Inflammatory macrophage treated with lipopolysaccharide for 4 hours (primary cell): Measurements from ENCODE around the gene SHROOM3.
A peak's percentile ranks its signal among the peaks of the same experiment; 100 is the strongest.
"Not testable (repeated sequence)": the region's sequence is repeated elsewhere in the genome, so short reads cannot be mapped to it uniquely, and the experiment has no call there.

Experiments
- DNase-seq: peaks from one replicate; pipeline ENCODE4 v3.0.0-alpha.2; 2020

Gene SHROOM3

DNA sequence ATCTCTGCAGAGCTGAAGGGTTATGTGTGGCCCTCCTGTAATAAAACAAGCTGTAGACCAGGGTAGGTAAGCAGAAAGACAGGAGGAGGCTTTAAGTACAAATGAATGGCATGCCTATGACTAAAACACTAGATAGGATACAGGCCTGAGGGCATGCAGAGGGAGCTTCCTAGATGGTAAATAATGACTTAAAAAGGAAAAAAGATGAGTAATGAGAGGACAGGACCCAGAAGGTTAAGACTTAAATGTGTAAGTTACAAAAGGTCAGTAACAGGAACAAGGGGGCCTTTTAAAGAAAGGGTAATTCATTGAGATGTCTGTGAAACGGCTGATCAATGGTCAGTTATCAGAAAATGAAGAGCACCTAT, 268.1 kb downstream of the SHROOM3 start:
- no peak for DNase-seq

DNA sequence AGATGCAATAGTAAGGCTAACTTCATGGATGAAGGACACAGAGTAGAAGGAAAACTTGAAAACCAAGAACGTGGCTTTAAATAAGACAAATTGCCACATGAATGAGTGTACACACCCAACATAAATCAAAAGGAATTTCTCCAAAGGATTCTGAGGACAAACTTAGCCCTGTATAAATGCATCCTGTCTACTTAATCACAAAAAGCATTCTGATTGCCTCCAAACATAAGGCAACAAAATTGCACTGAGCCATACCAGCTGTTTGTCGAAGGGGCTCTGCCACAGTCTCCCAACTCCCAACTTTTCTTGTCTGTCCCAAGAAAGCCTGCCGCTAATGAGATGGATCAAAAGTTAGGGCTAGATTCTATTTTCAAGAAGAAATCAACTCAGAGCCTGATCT, 268.6 kb downstream of the SHROOM3 start:
- DNase-seq = no peak

DNA sequence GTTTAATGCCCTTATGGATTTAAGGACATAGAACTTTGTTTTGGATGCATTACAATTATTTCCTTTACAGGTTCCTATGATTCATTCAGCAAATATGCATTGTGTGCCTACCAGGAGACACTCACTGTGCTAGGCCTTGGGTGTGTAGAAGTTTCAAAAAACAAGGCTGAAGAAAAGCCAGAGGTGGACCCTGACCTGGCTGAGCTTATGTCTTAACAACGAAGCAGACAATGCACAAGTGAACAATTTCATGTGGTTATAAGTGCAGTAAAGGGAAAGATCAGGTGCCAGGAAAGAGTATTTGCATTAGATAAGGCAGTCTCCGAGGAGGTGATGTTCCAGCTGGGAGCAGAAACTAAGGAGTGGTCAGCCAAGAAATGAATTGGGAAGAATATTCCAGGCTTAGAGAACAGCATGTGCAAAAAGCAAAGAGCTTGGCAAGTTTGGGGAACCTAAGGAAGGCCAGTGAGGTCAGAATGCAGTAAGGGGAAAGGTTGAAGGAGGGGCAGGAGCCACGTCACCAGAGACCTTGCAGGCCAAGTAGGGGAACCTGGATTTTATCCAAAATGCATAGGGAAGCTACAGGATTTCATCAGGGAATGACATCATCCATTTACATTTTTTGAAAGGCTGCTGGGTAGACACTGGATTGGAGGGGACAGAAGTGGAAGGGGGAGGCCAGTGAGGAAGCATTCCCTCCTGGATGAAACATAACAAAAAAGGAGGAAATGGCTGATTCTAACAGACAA, 269.3 kb downstream of the SHROOM3 start:
- DNase-seq = peak; percentile 86

DNA sequence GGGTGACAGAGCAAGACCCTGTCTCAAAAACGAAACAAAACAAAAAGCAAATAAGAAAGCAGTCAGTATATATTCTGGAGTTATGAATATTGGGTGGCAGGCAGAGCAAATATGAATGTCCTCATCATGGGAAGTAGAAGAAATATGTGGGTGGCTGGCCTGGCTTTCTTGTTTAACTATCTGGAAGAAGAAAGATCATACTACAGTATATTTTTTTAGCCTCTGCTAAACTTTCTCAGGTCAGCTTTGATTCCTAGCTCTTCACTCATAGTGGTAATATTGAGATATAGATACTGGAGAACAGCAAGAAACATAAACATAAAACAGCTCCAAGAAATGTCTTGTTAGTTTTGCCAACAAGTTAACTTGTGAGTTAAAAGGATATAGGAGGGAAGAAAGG, 270.4 kb downstream of the SHROOM3 start:
- peak; percentile 38 for DNase-seq

DNA sequence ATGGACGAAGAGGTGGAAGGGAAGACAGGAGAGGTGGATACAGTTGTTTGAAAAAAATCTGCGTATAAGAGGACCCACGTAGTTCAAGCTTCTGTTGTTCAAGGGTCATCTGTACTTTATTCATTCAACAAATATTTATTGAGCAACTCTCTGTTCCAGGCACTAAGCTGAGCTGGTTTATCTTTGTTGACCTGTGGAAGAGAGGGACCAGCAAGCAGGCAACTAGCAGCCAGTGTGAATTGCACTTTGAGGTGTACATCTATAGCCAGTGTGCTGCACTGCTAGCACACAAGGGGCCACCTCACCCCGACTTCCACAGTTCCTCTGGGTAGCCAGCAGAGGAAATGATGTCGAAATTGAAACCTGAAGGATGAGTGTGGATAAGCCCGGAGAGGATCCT, 271.6 kb downstream of the SHROOM3 start:
- no peak for DNase-seq

DNA sequence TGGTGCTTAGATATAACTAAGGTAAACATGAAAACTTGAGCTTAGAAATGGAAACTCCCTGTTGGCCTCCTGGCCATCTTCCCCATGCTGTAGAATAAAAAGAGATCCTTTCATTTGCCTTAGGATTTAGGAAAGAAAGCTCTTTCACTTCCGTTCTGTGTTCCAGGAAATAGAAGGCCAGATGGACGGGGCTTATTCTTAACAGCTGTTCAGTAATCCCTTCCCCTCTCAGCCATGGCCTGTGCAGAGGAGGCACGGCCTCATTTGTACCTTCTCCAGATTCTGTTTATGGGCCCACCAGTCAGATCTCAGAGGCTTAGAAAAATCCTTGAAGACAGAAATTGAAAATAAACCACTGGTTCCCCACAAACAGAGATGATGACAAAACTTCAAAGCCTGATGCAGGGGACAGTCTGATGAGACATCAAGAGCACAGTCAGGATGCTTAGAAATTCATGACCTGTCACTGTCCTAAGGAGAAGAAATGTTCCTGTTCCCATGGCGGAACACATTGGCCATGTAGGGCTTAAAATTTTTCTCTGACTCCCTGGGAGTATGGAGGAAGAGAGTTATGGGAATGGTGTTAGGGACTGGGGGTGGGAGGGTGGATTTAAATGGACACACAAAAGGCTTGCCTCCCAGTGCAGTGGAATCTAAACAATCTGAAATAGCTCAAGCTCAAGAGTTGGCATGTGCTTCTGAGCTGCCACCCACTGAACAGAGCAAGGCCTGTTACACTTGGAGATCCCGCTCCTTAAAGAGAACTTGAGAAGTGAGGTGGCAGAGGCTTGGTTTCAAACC, 274.1 kb downstream of the SHROOM3 start:
- DNase-seq = peak; percentile 76

DNA sequence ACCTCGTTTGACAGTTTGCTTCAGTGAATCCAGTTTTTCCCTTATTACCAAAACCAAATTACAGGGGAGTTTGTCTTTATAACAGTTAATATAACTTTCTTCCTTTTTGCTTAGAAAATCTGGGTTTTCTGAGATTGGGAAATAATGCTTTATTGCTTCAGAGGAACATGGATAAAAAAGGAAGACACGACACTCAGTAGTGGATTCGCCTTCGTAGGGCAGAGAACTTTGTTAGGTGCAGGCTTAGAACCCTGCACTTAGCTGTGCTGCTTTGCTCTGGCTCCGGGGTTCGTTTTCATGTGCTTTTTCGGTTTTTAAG, 274.7 kb downstream of the SHROOM3 start:
- DNase-seq = peak; percentile 82

DNA sequence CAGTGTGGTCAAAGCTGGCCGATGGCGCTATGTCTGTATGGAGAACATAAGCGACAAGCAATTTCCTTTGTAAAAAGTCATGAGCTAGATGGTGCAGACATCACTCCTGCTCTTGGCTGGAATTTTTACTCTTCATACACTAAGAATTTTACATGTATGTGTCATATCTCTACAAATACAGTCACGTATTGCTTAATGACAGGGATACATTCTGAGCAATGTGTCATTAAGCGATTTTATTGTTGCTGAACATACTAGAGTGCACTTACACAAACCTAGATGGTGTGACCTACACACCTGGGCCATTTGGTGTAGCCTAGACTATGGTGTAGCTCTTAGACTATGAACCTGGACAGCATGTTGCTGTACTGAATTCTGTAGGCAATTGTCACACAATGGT, 277.5 kb downstream of the SHROOM3 start:
- no peak for DNase-seq

DNA sequence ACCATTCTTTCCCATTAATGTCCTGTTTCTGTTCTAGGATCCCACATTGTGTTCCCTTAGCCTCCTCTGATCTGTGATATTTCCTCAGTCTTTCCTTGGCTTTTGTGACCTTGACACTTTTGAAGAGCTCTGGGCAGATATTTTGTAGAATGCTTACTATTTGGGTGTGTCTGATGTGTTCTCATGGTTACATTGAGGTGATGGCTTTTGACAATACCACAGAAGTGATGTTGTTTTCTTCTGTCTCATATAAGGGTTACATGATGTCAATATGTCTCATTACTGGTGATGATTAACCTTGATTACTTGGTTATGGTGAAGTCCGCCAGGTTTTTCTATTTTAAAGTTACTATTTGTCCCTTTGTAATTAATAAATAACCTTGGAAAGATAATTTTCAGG, 279.2 kb downstream of the SHROOM3 start:
- DNase-seq = no peak

DNA sequence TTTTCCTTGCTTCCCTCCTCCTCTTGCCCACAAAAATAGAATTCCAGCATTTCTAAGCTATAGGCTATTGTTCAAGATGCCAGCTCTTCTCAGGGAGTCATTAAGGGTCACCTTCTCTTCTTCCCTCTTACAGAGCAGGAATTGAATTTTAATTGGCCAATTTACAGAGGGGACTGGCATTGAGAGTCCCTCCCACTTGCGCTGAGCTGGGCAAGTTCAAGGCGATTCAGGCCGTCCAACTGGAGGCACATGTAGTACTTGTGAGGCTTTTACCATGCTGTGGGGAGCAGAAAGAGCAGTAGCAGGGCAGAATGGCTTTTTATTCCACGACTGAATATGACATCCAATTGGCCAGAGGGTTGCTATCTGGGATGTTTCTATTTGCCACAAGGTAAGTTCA, 281.0 kb downstream of the SHROOM3 start:
- DNase-seq = no peak

DNA sequence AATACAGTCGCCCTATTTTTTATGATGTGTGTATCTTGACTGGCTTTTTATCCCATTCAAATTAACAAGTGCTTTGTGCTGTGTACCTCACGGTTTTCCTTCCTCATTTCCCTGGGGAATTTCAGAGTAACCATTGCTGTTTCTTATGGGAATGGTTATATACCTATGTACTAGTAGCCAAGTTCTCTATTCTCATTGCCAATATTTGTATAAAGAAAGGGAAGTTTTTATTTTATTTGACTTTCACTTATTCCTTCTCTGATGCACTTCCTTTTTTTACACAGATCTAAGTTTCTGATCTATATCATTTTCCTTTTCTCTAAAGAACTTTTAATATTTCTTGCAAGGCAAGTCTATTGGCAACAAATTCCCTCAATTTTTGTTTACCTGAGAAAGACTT, 281.6 kb downstream of the SHROOM3 start:
- DNase-seq = peak; percentile 66

DNA sequence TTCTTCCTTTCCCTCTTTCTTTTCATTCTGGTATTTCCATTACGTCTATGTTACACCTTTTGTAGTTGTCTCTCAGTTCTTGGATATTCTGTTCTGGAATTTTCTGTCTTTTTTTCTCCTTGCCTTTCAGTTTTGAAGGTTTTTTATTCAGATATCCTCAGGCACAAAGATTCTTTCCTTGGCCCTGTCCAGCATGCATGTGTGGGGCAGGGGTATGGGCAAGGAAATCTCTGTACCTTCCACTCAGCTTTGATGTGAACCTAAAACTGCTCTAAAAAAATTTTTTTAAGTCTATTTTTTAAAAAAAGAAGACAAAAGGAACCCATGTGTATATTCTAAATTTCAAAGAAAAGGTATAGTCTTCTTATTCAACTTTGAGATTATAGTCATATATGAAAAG, 282.4 kb downstream of the SHROOM3 start:
- DNase-seq = no peak

DNA sequence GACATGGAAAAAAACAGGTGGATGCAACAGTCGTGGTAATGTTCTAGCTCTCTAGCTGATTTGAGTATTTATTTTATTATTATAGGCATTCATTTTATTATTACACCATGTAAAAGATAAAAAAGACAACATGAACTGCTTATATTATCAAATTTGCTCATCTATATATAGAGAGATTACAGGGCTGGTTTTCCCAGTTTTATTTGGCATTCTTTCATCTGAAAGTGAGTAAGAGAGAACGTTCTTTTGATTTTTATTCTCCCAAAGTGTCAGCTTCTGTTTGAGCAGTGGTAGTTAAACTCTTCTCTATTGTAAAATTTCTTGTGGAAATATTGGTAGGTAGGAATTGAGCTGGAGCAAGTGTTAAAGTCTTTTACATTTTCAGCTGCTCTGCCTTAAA, 283.0 kb downstream of the SHROOM3 start:
- DNase-seq = no peak

DNA sequence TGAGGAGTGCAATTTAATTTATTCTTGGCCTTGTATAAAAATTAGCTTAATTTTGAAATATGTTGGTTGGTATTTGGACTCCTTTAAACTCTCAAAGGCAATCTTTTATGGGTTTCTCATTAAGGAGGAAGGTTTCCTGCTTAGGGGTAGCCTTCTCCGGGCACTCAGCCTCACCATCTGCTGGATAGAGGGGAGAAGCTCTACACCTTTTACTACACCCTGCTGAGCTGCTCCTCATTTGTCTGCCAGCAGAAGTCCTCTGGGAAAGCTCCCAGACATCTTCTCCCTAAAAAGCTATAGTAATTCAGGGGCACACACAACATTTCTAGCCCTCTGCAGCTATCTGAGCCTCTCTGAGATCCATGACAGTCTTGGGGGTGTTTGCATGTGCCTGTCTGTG, 283.8 kb downstream of the SHROOM3 start:
- DNase-seq = no peak

DNA sequence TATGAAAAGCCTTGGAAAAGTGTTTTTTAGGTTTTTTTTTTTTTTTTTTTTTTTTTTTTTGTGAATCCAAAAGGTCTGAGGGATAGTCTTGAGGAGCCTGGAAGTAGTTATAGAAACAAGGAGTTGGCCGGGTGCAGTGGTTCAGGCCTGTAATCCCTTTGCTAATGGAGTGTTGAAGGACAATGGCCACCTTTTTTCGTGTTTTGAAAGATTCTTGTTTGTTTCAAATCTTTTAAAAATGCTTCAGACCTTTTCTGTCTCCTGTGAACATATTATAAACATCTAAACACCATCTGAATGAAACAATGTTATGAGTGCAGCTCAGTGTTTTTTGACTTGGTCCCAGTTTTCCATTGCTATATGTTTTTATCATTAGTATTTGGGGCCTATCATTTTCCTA, 285.1 kb downstream of the SHROOM3 start:
- no peak for DNase-seq

DNA sequence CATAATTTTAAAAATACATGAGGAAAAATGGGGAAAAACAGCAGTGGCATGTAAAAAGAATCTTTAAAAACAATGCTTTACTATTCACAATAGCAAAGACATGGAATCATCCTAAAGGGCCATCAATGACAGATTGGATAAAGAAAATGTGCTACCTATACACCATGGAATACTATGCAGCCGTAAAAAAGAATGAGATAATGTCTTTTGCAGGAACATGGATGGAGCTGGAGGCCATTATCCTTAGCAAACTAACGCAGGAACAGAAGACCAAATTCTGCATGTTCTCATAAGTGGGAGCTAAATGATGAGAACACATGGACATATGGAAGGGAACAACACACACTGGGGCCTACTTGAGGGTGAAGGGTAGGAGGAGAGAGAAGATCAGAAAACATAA, 287.1 kb downstream of the SHROOM3 start:
- DNase-seq = not testable (repeated sequence)

DNA sequence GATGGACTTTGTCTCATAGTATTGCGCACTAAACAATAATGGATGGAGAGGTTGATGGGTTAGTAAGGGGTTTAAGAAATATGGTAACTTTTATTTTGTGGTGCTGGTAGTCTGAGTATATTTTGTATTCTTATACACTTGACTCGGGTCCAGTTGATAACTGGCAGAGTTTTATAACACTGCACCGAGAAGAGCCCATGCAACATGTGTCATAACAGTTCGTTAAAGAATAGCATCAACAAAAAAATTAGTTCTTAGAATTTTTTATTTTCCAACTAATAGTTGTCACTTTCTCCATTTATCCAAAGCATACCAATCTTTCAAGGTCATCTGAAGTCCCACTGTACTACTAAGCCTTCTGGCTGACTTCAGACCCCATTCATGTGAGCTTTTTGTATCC, 287.8 kb downstream of the SHROOM3 start:
- DNase-seq = no peak

DNA sequence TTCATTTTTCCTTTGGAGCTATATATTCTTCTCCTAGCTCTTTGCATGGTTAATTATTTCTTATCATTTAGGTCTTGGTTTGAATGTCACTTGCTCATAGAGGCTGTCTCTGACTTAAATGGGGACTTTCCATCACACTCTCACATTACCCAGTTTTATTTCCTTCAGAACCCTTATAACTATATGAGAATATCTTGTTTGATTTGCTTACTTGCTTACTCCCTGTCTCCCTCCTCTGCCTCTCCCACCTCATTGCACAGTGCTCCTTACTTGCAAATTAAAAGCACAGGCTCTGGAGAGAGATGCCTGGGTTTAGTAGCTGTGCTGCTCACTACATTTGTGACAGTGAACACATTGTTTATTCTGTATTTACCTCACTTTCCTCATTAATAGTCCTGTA, 288.3 kb downstream of the SHROOM3 start:
- no peak for DNase-seq

DNA sequence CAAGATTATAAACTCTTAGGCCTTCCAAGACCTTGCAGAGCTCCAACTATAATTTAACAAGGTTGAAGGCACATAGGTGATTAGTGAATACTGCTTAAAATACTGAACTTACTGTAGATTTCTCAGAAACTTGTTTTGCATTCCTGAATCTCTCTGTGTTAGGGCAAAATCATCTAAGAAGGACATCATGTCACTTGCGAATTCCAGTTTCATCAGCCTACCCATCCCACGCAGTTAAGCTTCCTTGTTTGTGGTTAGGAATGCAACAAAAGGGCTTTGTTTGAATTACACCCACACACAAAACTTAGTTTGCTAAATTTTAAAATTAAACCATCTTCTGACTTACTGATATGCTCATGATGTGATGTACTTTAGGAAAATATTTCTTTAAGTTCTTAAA, 288.9 kb downstream of the SHROOM3 start:
- DNase-seq = peak; percentile 91

DNA sequence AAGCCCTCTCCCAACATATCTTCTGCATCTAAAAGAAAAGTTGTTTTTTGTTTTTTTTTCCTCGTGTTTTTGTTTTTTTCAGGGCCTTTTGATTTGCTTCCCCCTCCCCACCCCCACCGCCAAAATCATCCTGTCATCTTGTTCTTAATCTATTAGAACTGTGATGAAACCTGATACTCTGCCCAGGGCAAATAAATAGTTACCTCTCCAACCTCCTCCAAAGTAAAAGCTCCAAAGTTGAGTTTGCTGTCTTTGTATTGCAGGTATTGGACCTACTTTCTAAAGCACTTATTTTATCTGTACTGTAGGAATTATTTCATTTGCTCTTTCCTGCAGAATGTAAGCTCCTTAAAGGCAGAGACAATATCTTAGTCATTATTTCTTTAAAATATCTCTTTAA, 290.0 kb downstream of the SHROOM3 start:
- DNase-seq = no peak

DNA sequence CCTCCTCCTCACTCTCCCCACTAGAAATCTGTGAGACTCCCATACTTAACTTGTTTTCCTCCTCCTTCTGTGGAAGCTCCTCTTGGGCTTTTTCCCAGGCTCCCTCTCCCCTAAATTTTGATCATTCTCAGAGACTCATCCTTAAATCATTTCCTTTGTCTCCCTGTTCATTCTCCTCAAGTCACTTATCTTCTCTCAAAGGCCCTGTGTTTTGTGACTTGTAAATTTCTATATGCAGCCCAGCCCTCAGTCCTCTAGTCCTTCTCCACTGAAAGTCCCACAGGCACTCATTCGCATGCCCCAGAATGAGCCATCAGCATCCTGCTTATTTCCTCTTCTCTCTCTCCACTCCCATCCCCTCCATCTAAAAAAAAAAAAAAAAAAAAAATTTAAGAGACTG, 291.1 kb downstream of the SHROOM3 start:
- DNase-seq = no peak

DNA sequence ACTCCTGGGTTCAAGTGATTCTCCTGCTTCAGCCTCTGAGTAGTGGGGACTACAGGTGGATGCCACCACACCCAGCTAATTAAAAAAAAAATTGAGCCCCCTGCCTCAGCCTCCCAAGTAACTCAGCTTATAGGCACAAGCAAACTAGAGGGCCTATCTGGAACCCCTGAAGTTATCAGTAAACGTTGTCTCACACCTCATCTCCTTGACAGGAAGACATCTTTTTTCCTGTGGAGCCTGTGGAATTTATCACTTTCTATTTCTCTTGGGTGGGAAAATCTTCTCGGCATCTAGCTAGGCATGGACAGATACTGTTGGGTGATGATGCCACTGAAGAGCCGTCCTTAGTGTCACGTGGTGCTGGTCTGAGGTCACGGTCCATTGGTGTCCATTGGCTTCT, 291.6 kb downstream of the SHROOM3 start:
- DNase-seq = no peak

DNA sequence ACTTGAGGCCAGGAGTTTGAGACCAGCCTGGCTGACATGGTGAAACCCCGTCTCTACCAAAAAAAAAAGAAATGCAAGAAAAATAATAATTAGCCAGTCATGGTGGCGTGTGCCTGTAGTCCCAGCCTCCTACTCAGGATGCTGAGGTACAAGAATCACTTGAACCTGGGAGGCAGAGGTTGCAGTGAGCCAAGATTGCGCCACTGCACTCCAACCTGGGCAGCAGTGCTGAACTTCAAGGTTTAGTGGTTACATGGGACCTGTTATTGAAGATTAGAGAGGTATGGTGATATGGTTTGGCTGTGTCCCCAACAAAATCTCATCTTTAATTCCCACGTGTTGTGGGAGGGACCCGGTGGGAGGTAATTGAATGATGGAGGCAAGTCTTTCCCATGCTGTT, 292.9 kb downstream of the SHROOM3 start:
- DNase-seq = not testable (repeated sequence)

DNA sequence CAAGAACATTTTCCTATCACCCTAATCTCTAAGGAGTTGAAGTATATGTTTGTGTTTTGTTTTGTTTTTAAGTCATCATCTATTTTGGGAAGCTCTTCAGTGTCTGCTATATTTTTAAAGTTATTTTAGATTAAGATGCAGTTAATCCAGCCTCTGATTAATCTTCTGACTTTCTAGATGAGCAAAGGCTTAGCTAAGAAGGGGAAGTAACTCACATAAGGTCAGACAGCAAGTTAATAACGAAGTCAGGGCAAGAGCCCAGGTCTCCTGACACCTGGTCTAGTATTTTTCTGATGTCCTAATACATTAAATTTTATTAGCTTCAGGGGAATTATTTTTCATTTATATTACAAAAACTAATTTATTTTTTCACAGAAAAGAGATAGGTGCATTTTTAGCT, 294.4 kb downstream of the SHROOM3 start:
- peak; percentile 25 for DNase-seq

DNA sequence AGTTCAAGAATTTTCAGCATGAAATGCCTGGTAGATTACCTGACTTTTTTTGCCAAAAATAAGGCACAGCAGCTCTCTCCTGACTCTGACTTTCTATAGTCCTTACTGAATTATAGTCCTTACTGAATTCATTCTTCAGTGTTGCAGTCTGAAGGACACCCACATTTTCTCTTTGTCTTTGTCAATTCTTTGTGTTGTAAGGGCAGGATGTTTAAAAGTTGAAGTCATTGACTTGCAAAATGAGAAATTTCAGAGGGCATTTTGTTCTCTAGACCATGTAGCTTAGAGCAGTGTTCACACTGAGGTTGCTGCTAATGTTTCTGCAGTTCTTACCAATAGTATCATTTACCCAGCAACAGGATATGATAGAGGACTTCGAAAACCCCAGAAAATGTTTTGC, 295.0 kb downstream of the SHROOM3 start:
- peak; percentile 37 for DNase-seq
